K562 (cell line): ENCODE results near the gene FAM114A2. TPM values are rescaled to one million over a fixed set of nuclear protein-coding genes. Genes with fewer than 3 reads are reported as not detected.

Experiments
- ATAC-seq: fragments of 200-7000 bp; cut with Tn5 transposase; 3 replicates; pipeline ENCODE4 v1.9.1; 2020; ENCODE audit warnings: moderate library complexity
- BruUV-seq: library from RNA; stranded (reverse); fragments of 400-500 nt; replicated peaks from 2 replicates; lab custom pipeline; 2021; lab: Mats Ljungman, UMichigan
- CTCF ChIA-PET: fragments of 300-600 bp; formaldehyde crosslinking; extraction: SDS; loops from one replicate; lab custom pipeline; 2021; ENCODE audit warnings: low intra/inter-chr PET ratio; lab: Yijun Ruan, JAX
- POLR2A ChIA-PET: fragments of 300-600, 350-650 bp; sonication (Branson Sonifier 250); formaldehyde crosslinking; extraction: SDS; loops from one replicate; lab custom pipeline; 2021; ENCODE audit warnings: antibody characterized with exemption, inconsistent platforms; lab: Yijun Ruan, JAX
- DNase-seq, 4 experiments: peaks; one replicate each; pipeline versions ENCODE4 v3.0.0 to v3.0.0-alpha.2; 2011 to 2018; ENCODE audit warnings: low spot score in 3 of 4, mixed read lengths in 3 of 4; ENCODE audit errors: extremely low read depth in 1 of 4
- FAIRE-seq: peaks from 2 replicates; lab custom pipeline; 2011; peaks lifted over from hg19 to GRCh38; lab: Jason Lieb, UNC
- H2AFZ ChIP-seq: 2 replicates; pipeline ENCODE4 v1.6.0; 2011; ENCODE audit warnings: low read depth, low read length, control low read depth, inconsistent platforms
- H3K27ac ChIP-seq: fragments of 200-600 bp; 3 replicates; pipeline ENCODE4 v1.8.0; 2011; ENCODE audit warnings: low read depth, mild to moderate bottlenecking, control low read depth, inconsistent platforms, low read length, moderate library complexity, mixed read lengths; ENCODE audit errors: extremely low read depth
- H3K27me3 ChIP-seq, 2 experiments: fragments of 300-600 bp in 1 of 2; 2 replicates in 1 of 2; 3 replicates in 1 of 2; pipeline versions ENCODE4 v1.6.0 to v1.8.0; 2011; ENCODE audit warnings: inconsistent platforms in 2 of 2, low read length in 2 of 2, mild to moderate bottlenecking in 1 of 2, mixed read lengths in 1 of 2, moderate library complexity in 1 of 2; ENCODE audit not compliant: control insufficient read depth in 2 of 2, insufficient read depth in 2 of 2
- H3K36me3 ChIP-seq: fragments of 300-600 bp; 3 replicates; pipeline ENCODE4 v1.8.0; 2011; ENCODE audit warnings: mild to moderate bottlenecking, low read length, inconsistent platforms; ENCODE audit not compliant: control insufficient read depth, insufficient read depth
- H3K4me1 ChIP-seq, 2 experiments: fragments of 200-600 bp in 1 of 2; replicated peaks in 1 of 2; 2 replicates in 1 of 2; 3 replicates in 1 of 2; pipeline versions ENCODE4 v1.5.1 to v1.8.0; 2011; ENCODE audit warnings: inconsistent platforms in 2 of 2, low read length in 2 of 2, mild to moderate bottlenecking in 1 of 2, mixed read lengths in 1 of 2, moderate library complexity in 1 of 2; ENCODE audit not compliant: control insufficient read depth in 2 of 2, insufficient read depth in 2 of 2
- H3K4me2 ChIP-seq: 2 replicates; pipeline ENCODE4 v1.6.1; 2011; ENCODE audit warnings: low read length, control low read depth, inconsistent platforms, mixed read lengths; ENCODE audit not compliant: insufficient read depth
- H3K4me3 ChIP-seq: fragments of 200-600 bp; sonication (generic), shearing (Covaris generic); 2 replicates; pipeline ENCODE4 v1.5.1; 2016; ENCODE audit warnings: control low read depth, inconsistent platforms
- H3K79me2 ChIP-seq: fragments of 200-600 bp; 3 replicates; pipeline ENCODE4 v1.8.0; 2011; ENCODE audit warnings: low read length, inconsistent platforms; ENCODE audit not compliant: control insufficient read depth, insufficient read depth
- H3K9ac ChIP-seq, 2 experiments: 2 replicates each; pipeline versions ENCODE4 v1.6.0 to v1.6.1; 2011; ENCODE audit warnings: low read depth in 2 of 2, low read length in 2 of 2, control low read depth in 1 of 2, inconsistent platforms in 1 of 2, mild to moderate bottlenecking in 1 of 2, mixed read lengths in 1 of 2; ENCODE audit not compliant: insufficient read depth in 1 of 2
- H3K9me1 ChIP-seq: one replicate; pipeline ENCODE4 v1.6.0; 2011; ENCODE audit warnings: inconsistent platforms, mild to moderate bottlenecking, low read length, moderate library complexity; ENCODE audit not compliant: control insufficient read depth, insufficient read depth
- H3K9me3 ChIP-seq: replicated peaks from 2 replicates; pipeline ENCODE4 v1.5.1; 2011; ENCODE audit warnings: low read depth, low read length, inconsistent platforms; ENCODE audit not compliant: control insufficient read depth, insufficient read depth
- H4K20me1 ChIP-seq: replicated peaks from 2 replicates; pipeline ENCODE4 v1.6.1; 2011; ENCODE audit warnings: low read length, inconsistent platforms, mixed read lengths; ENCODE audit not compliant: control insufficient read depth, insufficient read depth
- ATF2 ChIP-seq: sonication (generic); formaldehyde crosslinking; IDR thresholded peaks from 2 replicates; pipeline ENCODE4 v1.8.1; 2022; ENCODE audit warnings: missing genetic modification reagents
- BACH1 ChIP-seq: fragments of 200-800 bp; sonication (Bioruptor generic); IDR thresholded peaks from 2 replicates; pipeline ENCODE4 v1.6.1; 2016; ENCODE audit warnings: missing genetic modification characterization, missing compliant biosample characterization
- BCLAF1 ChIP-seq, 2 experiments: fragments of 450-650 bp in 1 of 2; IDR thresholded peaks; 2 replicates each; pipeline ENCODE4 v1.6.1; 2011 to 2017; ENCODE audit warnings: low read depth in 2 of 2, antibody characterized with exemption in 1 of 2, borderline replicate concordance in 1 of 2, low read length in 1 of 2, mild to moderate bottlenecking in 1 of 2, mixed read lengths in 1 of 2; ENCODE audit not compliant: control insufficient read depth in 1 of 2
- BRD9 ChIP-seq: fragments of 450-650 bp; IDR thresholded peaks from 2 replicates; pipeline ENCODE4 v1.6.1; 2018; ENCODE audit warnings: low read depth; ENCODE audit not compliant: partially characterized antibody
- CHD2 ChIP-seq: IDR thresholded peaks from 2 replicates; pipeline ENCODE4 v1.6.1; 2011; ENCODE audit warnings: low read depth, low read length
- GTF2E2 ChIP-seq: fragments of 200-800 bp; sonication (Bioruptor generic); IDR thresholded peaks from 2 replicates; pipeline ENCODE4 v1.6.1; 2016; ENCODE audit warnings: missing genetic modification characterization, missing compliant biosample characterization
- GTF3C2 ChIP-seq: IDR thresholded peaks from 3 replicates; pipeline ENCODE4 v1.6.1; 2011; ENCODE audit warnings: borderline replicate concordance, mild to moderate bottlenecking, moderate library complexity; ENCODE audit not compliant: insufficient read length; ENCODE audit errors: extremely low read depth
- HMGXB4 ChIP-seq: sonication (generic); formaldehyde crosslinking; IDR thresholded peaks from 2 replicates; pipeline ENCODE4 v1.8.1; 2023; ENCODE audit warnings: mild to moderate bottlenecking, missing genetic modification reagents
- NR3C1 ChIP-seq: sonication (generic); formaldehyde crosslinking; IDR thresholded peaks from 2 replicates; pipeline ENCODE4 v1.8.1; 2022; ENCODE audit warnings: missing genetic modification reagents
- SMAD2 ChIP-seq: fragments of 150-350 bp; IDR thresholded peaks from 2 replicates; pipeline ENCODE4 v1.6.1; 2014; ENCODE audit warnings: low read depth, mild to moderate bottlenecking, low read length
- TGIF2 ChIP-seq: sonication (generic); formaldehyde crosslinking; IDR thresholded peaks from 2 replicates; pipeline ENCODE4 v1.8.1; 2022; ENCODE audit warnings: mild to moderate bottlenecking, missing genetic modification reagents, moderate library complexity
- WGBS: fragments of 100-300 bp; shearing (Covaris generic); methylation state at CpG from one replicate; pipeline ENCODE4 v1.1.6; 2016; ENCODE audit warnings: low coverage, mixed read lengths; ENCODE audit not compliant: insufficient coverage; ENCODE audit errors: missing lambda C conversion rate; 5-methylcytosine and 5-hydroxymethylcytosine counted together
- in situ Hi-C: fragments of 300-500 bp; cut with MboI; formaldehyde crosslinking; loops from 4 replicates; pipeline ENCODE4 v1.15.0; 2018; ENCODE audit warnings: inconsistent platforms, mixed read lengths
- intact Hi-C: fragments of 100-400 bp; cut with micrococcal nuclease; formaldehyde crosslinking; loops from 2 replicates; pipeline ENCODE4 v1.14.2; 2022
- polyA plus RNA-seq, 8 experiments: library from polyadenylated mRNA; depleted of rRNA in 4 of 8; stranded (reverse) in 5 of 8; unstranded in 3 of 8; fragments of >200 nt; fragmentation: Nextera tagmentation in 2 of 8; fragmentation: Illumina TruSeq in 1 of 8; extraction: Ambion mirVana in 2 of 8; extraction: Trizol in 1 of 8; gene quantifications; 2 replicates each; pipeline versions ENCODE4 v1.2.1 to v1.2.3, GENCODE V29; 2011 to 2014; ENCODE audit warnings: inconsistent platforms in 1 of 8, missing spikeins in 1 of 8
- total RNA-seq, 7 experiments: library from RNA; depleted of rRNA in 6 of 7; stranded (reverse); fragments of >200 nt in 6 of 7; fragmentation: Illumina TruSeq in 2 of 7; extraction: Trizol in 2 of 7; gene quantifications; 2 replicates each; pipeline versions ENCODE4 v1.2.1 to v1.2.3, GENCODE V29; 2011 to 2021; ENCODE audit warnings: low replicate concordance in 1 of 7

The FAM114A2 gene
- total and polyA plus RNA-seq, 9 of the 15 experiments (the other 6 are each of a cell fraction or from before 2014, with no cell fraction given), result 14.4 to 28.1 (median 21.2) TPM

- TF ChIP-seq BCLAF1 (IDR thresholded peaks at IDR 0.05; ENCODE audit: borderline replicate concordance in 1 of 2, control insufficient read depth in 1 of 2, low read depth in 2 of 2, low read length in 1 of 2) (no peak), BRD9 (no peak), NR3C1 (CRISPR knock-in tag) (no peak)
- TF ChIP-seq, all 486 proteins: peak for 0
Observed at GRCh38 chr5:154042766-154043165, 4.1 kb upstream of the FAM114A2 start (continued).

- ChIA-PET CTCF (no interaction called here), POLR2A (interaction anchor here (0.8 to 1.7 kb wide), 5 partner anchors 8 to 149 kb away, joined by 4 to 16 read pairs (median 4); no protein-coding TSS in a partner anchor)
- no peaks in the 10 kb centered on the region for H3K27me3 ChIP-seq
- peaks cover 10% of the 10 kb centered on the region; the same call in 1 of the 3 replicates for H3K36me3 ChIP-seq
- no peak for FAIRE-seq
- intact Hi-C loops (loop anchor here (2.0 kb wide), 1 partner anchor 55 kb away; no protein-coding TSS in a partner anchor), in situ Hi-C loops (no loop called here)
- peak overlapping the region; percentile 87 for H3K4me3 ChIP-seq
- BruUV-seq, result no TSS peak
- no peaks in the 10 kb centered on the region for H3K9me3 ChIP-seq
- H4K20me1 ChIP-seq, result peaks cover 5% of the 10 kb centered on the region; the same call in 1 of the 2 replicates
- H2AFZ ChIP-seq, result peak overlapping the region; percentile 99
- peaks cover 53% of the 10 kb centered on the region for H3K79me2 ChIP-seq
- 0 out of 5 replicates have a peak, but pooled peaks cover 0 to 4% of the 10 kb centered on the region in 2 experiments for H3K4me1 ChIP-seq
- no peak for DNase-seq
- WGBS, result 0% methylated on average over 1 of the region's 1 CpG
- peak overlapping the region; percentile 97 for H3K4me2 ChIP-seq
- peak overlapping the region; percentile 88 for H3K27ac ChIP-seq
- peak overlapping the region; percentile 88 to 98 for H3K9ac ChIP-seq
- no peaks in the 10 kb centered on the region for H3K9me1 ChIP-seq
- ATAC-seq, result no peak
- TF ChIP-seq GTF3C2 (no peak), SMAD2 (no peak), GTF2E2 (tag) (0 out of 2 replicates have a peak, but pooled peaks have one; percentile 2), CHD2 (no peak), HMGXB4 (CRISPR knock-in tag) (no peak), TGIF2 (CRISPR knock-in tag) (no peak), ATF2 (no peak), BACH1 (no peak)
Observed at GRCh38 chr5:154039458-154039829, 734 bp upstream of the FAM114A2 start.
